BLaER1 (cell line): ENCODE measurements around the gene CDC42BPB.

ENCODE experiments used
- H3K27ac ChIP-seq: shearing (Covaris generic); formaldehyde crosslinking; 2 replicates; pipeline ENCODE4 v1.8.1; 2022
- H3K27me3 ChIP-seq: shearing (Covaris generic); formaldehyde crosslinking; 2 replicates; pipeline ENCODE4 v1.8.1; 2022
- H3K36me3 ChIP-seq: shearing (Covaris generic); formaldehyde crosslinking; 2 replicates; pipeline ENCODE4 v1.8.1; 2022
- H3K4me1 ChIP-seq: shearing (Covaris generic); formaldehyde crosslinking; 2 replicates; pipeline ENCODE4 v1.8.1; 2022
- H3K4me2 ChIP-seq: shearing (Covaris generic); formaldehyde crosslinking; 2 replicates; pipeline ENCODE4 v1.8.1; 2022
- H3K4me3 ChIP-seq: shearing (Covaris generic); formaldehyde crosslinking; 2 replicates; pipeline ENCODE4 v1.8.1; 2022
- H3K9ac ChIP-seq: shearing (Covaris generic); formaldehyde crosslinking; 2 replicates; pipeline ENCODE4 v1.8.1; 2022
- H3K9me3 ChIP-seq: shearing (Covaris generic); formaldehyde crosslinking; 2 replicates; pipeline ENCODE4 v1.8.1; 2022
- H4K20me1 ChIP-seq: shearing (Covaris generic); formaldehyde crosslinking; 2 replicates; pipeline ENCODE4 v1.8.1; 2022
- Cebpa-rat ChIP-seq: shearing (Covaris generic); IDR thresholded peaks from 2 replicates; pipeline ENCODE4 v1.8.1; 2022

Gene CDC42BPB

DNA sequence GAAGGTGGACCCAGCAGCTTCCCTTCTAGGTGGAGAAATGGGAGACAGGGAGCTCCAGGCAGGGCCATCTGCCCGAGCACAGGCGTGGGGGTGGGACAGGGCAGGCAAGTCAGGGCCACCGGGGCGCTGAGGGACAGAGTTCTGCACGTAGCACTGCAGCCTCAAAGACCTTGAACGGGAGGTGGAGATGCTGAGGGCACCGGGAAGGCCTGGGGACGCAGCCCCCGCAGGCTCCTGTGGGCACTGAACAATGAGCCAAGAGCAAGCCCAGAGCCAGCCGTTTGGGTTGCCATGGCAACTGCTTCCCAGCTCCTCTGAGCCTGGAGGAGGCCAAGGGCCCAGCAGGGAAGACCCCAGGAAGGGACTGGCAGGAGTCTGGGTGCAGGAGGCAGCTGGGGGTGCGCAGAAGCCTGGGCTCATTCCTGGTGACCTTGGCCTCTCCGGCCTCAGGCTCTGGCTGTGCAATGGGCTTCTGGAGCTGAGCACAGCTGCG lies 30.0 kb upstream of the CDC42BPB start:
- H3K4me3 ChIP-seq: no peak overlapping the region
- no peaks in the 10 kb centered on the region for H4K20me1 ChIP-seq
- TF ChIP-seq Cebpa-rat: no peak
- H3K27me3 ChIP-seq: no peaks in the 10 kb centered on the region
- H3K27ac ChIP-seq: no peak overlapping the region
- H3K4me1 ChIP-seq: peaks cover 44% of the 10 kb centered on the region
- no peaks in the 10 kb centered on the region for H3K36me3 ChIP-seq
- no peaks in the 10 kb centered on the region for H3K9me3 ChIP-seq
- peak overlapping the region; percentile 98; the same call in 1 of the 2 replicates for H3K4me2 ChIP-seq
- no peak overlapping the region for H3K9ac ChIP-seq

GRCh38 chr14:103086771-103087342 lies 29.5 kb upstream of the CDC42BPB start:
- Histone ChIP-seq H3K4me2 (no peak overlapping the region), H3K4me3 (no peak overlapping the region), H4K20me1 (no peaks in the 10 kb centered on the region), H3K9me3 (no peaks in the 10 kb centered on the region), H3K36me3 (no peaks in the 10 kb centered on the region), H3K27ac (no peak overlapping the region), H3K9ac (no peak overlapping the region), H3K27me3 (no peaks in the 10 kb centered on the region), H3K4me1 (peaks cover 42% of the 10 kb centered on the region)
- TF ChIP-seq Cebpa-rat: no peak

DNA sequence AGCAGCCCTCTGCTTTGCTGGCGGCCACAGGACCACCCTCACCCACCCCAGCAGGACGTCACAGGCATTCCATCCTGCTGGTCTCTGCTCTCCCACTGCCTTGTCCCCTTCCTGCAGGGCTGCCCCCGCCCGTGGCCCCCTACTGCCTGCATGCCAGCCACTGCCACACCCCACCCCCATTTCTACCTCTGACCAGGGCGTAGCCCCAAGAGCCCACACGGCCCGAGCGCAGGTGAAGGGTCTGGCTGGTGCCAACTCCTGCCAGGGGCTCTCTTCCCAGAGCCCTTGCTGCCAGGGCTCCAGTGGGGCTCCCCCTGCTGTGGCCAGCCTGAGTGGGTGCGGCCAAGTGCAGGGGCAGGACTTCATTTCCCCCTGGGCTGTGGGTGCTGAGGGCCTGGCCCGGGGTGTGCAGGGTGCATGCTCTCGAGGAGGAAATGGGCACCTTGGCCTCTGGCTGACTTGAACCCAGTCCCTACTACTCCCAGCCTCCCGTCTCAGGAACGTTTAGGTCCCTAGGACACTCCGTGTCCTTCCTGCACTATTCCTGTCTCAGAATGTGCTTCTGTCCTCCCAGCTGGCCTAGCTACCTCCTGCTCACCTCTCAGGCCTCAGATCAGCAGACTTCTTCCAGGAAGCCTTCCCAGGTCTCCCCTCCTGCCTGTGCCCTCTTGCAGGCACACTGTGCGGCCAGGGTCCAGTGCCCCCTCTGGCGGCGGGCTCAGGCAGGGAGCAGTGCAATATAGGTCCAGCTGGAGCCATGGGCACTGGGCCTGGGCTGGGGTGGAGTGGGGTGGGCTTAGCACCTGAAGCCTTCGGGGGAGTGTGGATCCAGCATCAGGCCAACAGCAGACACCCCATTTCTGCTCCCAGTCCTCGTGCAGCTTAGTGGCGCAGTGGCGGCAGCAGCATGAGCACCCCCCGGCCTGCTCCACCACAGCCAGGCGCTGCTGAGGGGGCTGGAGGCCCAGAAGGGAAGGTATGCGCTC lies 28.1 kb upstream of the CDC42BPB start:
- Histone ChIP-seq H3K27me3 (no peaks in the 10 kb centered on the region), H3K36me3 (no peaks in the 10 kb centered on the region), H3K4me3 (no peak overlapping the region), H4K20me1 (no peaks in the 10 kb centered on the region), H3K9me3 (no peaks in the 10 kb centered on the region), H3K27ac (no peak overlapping the region), H3K9ac (no peak overlapping the region), H3K4me2 (no peak overlapping the region), H3K4me1 (peaks cover 27% of the 10 kb centered on the region)
- TF ChIP-seq Cebpa-rat: no peak

GRCh38 chr14:103084021-103084919 lies 26.9 kb upstream of the CDC42BPB start, which contains the start of gene LBHD2:
LBHD2 (plus strand) TSS chr14:103084210; CDS start chr14:103086013, 1,803 bp downstream.
- TF ChIP-seq Cebpa-rat: no peak
- H3K4me2 ChIP-seq: no peak within 1 kb of the TSS
- no peak within 1 kb of the TSS for H3K27ac ChIP-seq
- H3K27me3 ChIP-seq: no peaks in the 10 kb centered on the region
- no peak within 1 kb of the TSS for H3K4me3 ChIP-seq
- no peak within 1 kb of the TSS for H3K9ac ChIP-seq
- no peaks in the 10 kb centered on the region for H3K36me3 ChIP-seq
- no peaks in the 10 kb centered on the region for H4K20me1 ChIP-seq
- peaks cover 16% of the 10 kb centered on the region for H3K4me1 ChIP-seq
- H3K9me3 ChIP-seq: no peaks in the 10 kb centered on the region

DNA sequence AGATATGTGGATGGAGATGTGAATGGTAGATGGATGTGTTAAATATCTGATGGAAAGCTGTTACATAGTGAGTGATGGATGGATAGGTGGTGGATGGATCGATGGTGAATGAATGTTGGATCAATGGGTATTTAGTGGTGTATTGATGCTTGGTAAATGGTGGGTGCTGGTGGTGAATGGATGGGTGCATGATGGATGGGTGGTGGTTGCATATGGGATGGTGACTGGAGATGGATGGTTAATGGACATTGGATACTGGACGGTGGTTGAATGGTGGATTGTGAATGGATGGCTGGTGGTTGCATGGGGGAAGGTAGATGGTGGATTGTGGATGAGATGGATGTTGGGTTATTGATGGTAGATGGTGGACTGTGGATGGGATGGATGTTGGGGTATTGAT lies 24.6 kb upstream of the CDC42BPB start:
- H3K27ac ChIP-seq: no peak overlapping the region
- TF ChIP-seq Cebpa-rat: no peak
- H3K9me3 ChIP-seq: no peaks in the 10 kb centered on the region
- H3K4me3 ChIP-seq: no peak overlapping the region
- no peak overlapping the region for H3K9ac ChIP-seq
- no peaks in the 10 kb centered on the region for H3K36me3 ChIP-seq
- H3K4me2 ChIP-seq: no peak overlapping the region
- no peaks in the 10 kb centered on the region for H4K20me1 ChIP-seq
- no peaks in the 10 kb centered on the region for H3K27me3 ChIP-seq
- peaks cover 10% of the 10 kb centered on the region; the same call in 1 of the 2 replicates for H3K4me1 ChIP-seq

DNA sequence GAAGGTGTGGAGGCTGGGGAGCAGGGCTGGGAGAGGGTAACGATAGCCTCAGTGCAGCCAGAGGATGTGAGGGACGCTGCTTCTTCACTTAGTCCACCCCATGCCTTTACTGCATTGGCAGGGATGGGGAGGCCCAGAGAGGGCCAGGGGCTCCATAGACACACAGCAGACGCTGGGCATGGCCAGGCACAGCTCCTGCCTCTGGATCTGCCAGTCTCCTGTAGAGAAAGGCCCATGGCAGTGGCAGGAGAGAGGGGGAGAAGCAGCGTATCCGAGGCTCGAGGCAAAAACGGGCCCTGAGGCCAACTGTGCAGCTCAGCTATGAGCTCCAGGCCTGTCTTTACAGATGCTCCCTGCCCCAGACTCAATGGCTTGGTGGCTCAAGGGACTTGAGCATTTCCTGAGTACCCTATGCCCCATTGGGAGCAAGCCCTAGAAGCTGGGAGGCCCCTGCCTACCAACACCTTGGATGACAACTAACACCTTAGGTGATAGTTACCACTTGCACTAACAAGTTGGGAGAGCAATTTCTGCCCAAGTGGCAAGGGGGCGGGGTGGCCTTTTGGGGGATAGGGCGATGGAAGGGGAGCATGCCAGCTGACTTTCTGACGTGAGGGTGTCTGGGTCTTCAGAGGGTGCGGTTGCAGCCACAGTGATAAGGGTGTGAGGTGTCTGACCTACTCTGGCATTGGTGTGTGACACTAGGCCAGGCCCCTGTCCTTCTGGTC lies 21.7 kb upstream of the CDC42BPB start:
- H3K4me3 ChIP-seq: no peak overlapping the region
- H3K4me2 ChIP-seq: no peak overlapping the region
- H3K27me3 ChIP-seq: no peaks in the 10 kb centered on the region
- H3K4me1 ChIP-seq: peaks cover 25% of the 10 kb centered on the region
- no peak overlapping the region for H3K9ac ChIP-seq
- no peak for TF ChIP-seq Cebpa-rat
- no peak overlapping the region for H3K27ac ChIP-seq
- no peaks in the 10 kb centered on the region for H4K20me1 ChIP-seq
- no peaks in the 10 kb centered on the region for H3K9me3 ChIP-seq
- H3K36me3 ChIP-seq: no peaks in the 10 kb centered on the region

DNA sequence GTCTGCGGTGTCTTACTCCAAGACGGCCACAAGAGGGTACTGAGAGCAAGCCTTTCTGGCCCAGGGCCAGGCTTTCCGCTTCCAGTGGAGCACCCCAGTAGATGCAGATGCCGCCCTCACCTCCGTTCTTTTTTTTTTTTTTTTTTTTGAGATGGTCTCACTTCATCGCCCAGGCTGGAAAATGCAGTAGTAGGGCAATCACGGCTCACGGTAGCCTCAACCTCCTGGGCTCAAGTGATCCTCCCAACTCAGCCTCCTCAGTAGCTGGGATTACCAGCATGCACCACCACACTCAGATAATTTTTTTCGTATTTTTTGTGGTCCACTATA lies 21.0 kb upstream of the CDC42BPB start:
- Histone ChIP-seq H4K20me1 (no peaks in the 10 kb centered on the region), H3K27me3 (no peaks in the 10 kb centered on the region), H3K27ac (no peak overlapping the region), H3K36me3 (no peaks in the 10 kb centered on the region), H3K4me2 (no peak overlapping the region), H3K4me1 (peaks cover 31% of the 10 kb centered on the region), H3K9me3 (no peaks in the 10 kb centered on the region), H3K4me3 (no peak overlapping the region), H3K9ac (no peak overlapping the region)
- no peak for TF ChIP-seq Cebpa-rat

GRCh38 chr14:103074729-103075367 lies 17.5 kb upstream of the CDC42BPB start:
- Histone ChIP-seq H3K27me3 (no peaks in the 10 kb centered on the region), H3K4me2 (peak overlapping the region; percentile 82), H4K20me1 (no peaks in the 10 kb centered on the region), H3K4me1 (peaks cover 31% of the 10 kb centered on the region), H3K9me3 (no peaks in the 10 kb centered on the region), H3K9ac (no peak overlapping the region; the same call in 1 of the 2 replicates), H3K36me3 (no peaks in the 10 kb centered on the region), H3K4me3 (peak overlapping the region; percentile 63), H3K27ac (no peak overlapping the region)
- no peak for TF ChIP-seq Cebpa-rat
